Keratinocyte (primary cell): Measurements from ENCODE around the gene KMT5B. TPM values are rescaled to one million over a fixed set of nuclear protein-coding genes. Genes with fewer than 3 reads are reported as not detected.

Experiments
- DNase-seq: peaks from one replicate; pipeline ENCODE4 v3.0.0-alpha.2; 2011; ENCODE audit warnings: low read depth, missing footprints, low spot score
- FAIRE-seq: peaks from 2 replicates; lab custom pipeline; 2011; peaks lifted over from hg19 to GRCh38; lab: Jason Lieb, UNC
- H2AFZ ChIP-seq: 2 replicates; pipeline ENCODE4 v1.6.0; 2012; ENCODE audit warnings: low read length, control low read depth, inconsistent platforms; ENCODE audit not compliant: control insufficient read depth
- H3K27ac ChIP-seq: 2 replicates; pipeline ENCODE4 v1.5.1; 2011; ENCODE audit warnings: low read length; ENCODE audit not compliant: control insufficient read depth, insufficient read depth
- H3K27me3 ChIP-seq: 3 replicates; pipeline ENCODE4 v1.6.0; 2011; ENCODE audit warnings: low read length; ENCODE audit not compliant: control insufficient read depth, insufficient read depth; ENCODE audit errors: extremely low read depth
- H3K36me3 ChIP-seq, 2 experiments: 2 replicates in 1 of 2; 3 replicates in 1 of 2; pipeline ENCODE4 v1.5.1; 2011; ENCODE audit warnings: low read length in 2 of 2, mild to moderate bottlenecking in 1 of 2; ENCODE audit not compliant: control insufficient read depth in 2 of 2, insufficient read depth in 2 of 2; ENCODE audit errors: extremely low read depth in 1 of 2
- H3K4me1 ChIP-seq: 3 replicates; pipeline ENCODE4 v1.5.1; 2011; ENCODE audit warnings: low read length; ENCODE audit not compliant: control insufficient read depth, insufficient read depth; ENCODE audit errors: extremely low read depth
- H3K4me2 ChIP-seq: 3 replicates; pipeline ENCODE4 v1.6.0; 2011; ENCODE audit warnings: low read depth, low read length; ENCODE audit not compliant: control insufficient read depth, insufficient read depth; ENCODE audit errors: extremely low read depth
- H3K4me3 ChIP-seq, 3 experiments: fragments of 200-600 bp in 1 of 3; sonication (generic) in 1 of 3; 2 replicates in 2 of 3; 3 replicates in 1 of 3; pipeline ENCODE4 v1.5.1; 2011 to 2016; ENCODE audit warnings: low read length in 3 of 3, mild to moderate bottlenecking in 3 of 3, control low read depth in 2 of 3, inconsistent platforms in 1 of 3, low read depth in 1 of 3, mixed read lengths in 1 of 3, mixed run types in 1 of 3, moderate library complexity in 1 of 3; ENCODE audit not compliant: control insufficient read depth in 2 of 3, insufficient read depth in 2 of 3; ENCODE audit errors: extremely low read depth in 1 of 3
- H3K79me2 ChIP-seq: 2 replicates; pipeline ENCODE4 v1.6.0; 2012; ENCODE audit warnings: low read length; ENCODE audit not compliant: control insufficient read depth, insufficient read depth
- H3K9ac ChIP-seq: 3 replicates; pipeline ENCODE4 v1.6.0; 2011; ENCODE audit warnings: low read length; ENCODE audit not compliant: control insufficient read depth, insufficient read depth; ENCODE audit errors: extremely low read depth
- H3K9me1 ChIP-seq: 3 replicates; pipeline ENCODE4 v1.6.0; 2011; ENCODE audit warnings: low read length; ENCODE audit not compliant: control insufficient read depth, insufficient read depth; ENCODE audit errors: extremely low read depth
- H3K9me3 ChIP-seq: 2 replicates; pipeline ENCODE4 v1.5.1; 2012; ENCODE audit warnings: low read depth, low read length; ENCODE audit not compliant: control insufficient read depth
- H4K20me1 ChIP-seq: 3 replicates; pipeline ENCODE4 v1.6.0; 2011; ENCODE audit warnings: low read length; ENCODE audit not compliant: control insufficient read depth, insufficient read depth; ENCODE audit errors: extremely low read depth
- CTCF ChIP-seq, 3 experiments: IDR thresholded peaks in 1 of 3; conservative IDR thresholded peaks in 1 of 3; optimal IDR thresholded peaks in 1 of 3; 2 replicates in 2 of 3; 3 replicates in 1 of 3; pipeline versions ENCODE3 to v1.5.1; 2011; ENCODE audit warnings: low read length in 3 of 3, mild to moderate bottlenecking in 3 of 3, moderate library complexity in 2 of 3, control low read depth in 1 of 3, inconsistent platforms in 1 of 3; ENCODE audit not compliant: insufficient read depth in 2 of 3; ENCODE audit errors: extremely low read depth in 1 of 3
- EZH2 ChIP-seq: IDR thresholded peaks from one replicate; pipeline ENCODE4 v1.6.1; 2012; ENCODE audit warnings: inconsistent platforms, mild to moderate bottlenecking, low read length, moderate library complexity
- dilution Hi-C: fragments of 300-500 bp; cut with MboI; formaldehyde crosslinking; loops from one replicate; pipeline ENCODE4 v1.7.0; 2020; ENCODE audit warnings: low sequenced_read_pairs; ENCODE audit not compliant: extremely low pct_ligation_motif_present
- polyA plus RNA-seq, 5 experiments: library from polyadenylated mRNA; depleted of rRNA in 3 of 5; stranded (reverse) in 3 of 5; stranded (forward) in 1 of 5; unstranded in 1 of 5; fragments of >200 nt; gene quantifications; 1 replicate in 1 of 5; 2 replicates in 3 of 5; 3 replicates in 1 of 5; pipeline versions ENCODE4 v1.2.1 to v1.2.3, GENCODE V29; 2011 to 2012; ENCODE audit warnings: missing spikeins in 2 of 5, low read depth in 1 of 5, low replicate concordance in 1 of 5

The KMT5B gene
- polyA plus RNA-seq, 1 donor (not counting 4 experiments of a cell fraction or from before 2014, with no cell fraction given), result 17.2 TPM

DNA sequence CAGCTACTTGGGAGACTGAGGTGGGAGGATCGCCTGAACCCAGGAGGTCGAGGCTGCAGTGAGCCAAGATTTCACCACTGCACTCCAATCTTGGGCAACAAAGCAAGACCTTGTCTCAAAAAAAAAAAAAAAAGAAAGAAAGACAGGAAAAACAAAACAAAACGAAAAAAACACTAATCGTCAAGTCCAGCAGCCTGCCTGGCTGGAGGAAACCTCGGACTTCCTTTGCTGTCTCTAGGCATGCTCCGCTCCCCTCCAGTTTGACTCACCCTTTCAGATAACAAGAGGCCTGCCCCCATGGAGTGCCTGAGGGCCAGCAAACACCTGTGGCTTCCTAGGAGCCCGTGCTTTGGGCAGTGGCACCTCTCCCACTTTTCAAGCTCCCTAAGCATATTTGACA lies 63.1 kb downstream of the KMT5B start:
- H3K9me3 ChIP-seq, result no peaks in the 10 kb centered on the region
- no peaks in the 10 kb centered on the region for H3K27me3 ChIP-seq
- no peaks in the 10 kb centered on the region for H3K79me2 ChIP-seq
- dilution Hi-C loops, result no loop called here
- H3K9me1 ChIP-seq, result no peaks in the 10 kb centered on the region
- H3K36me3 ChIP-seq, result no peaks in the 10 kb centered on the region
- no peak for FAIRE-seq
- peaks cover 3% of the 10 kb centered on the region for H3K4me1 ChIP-seq
- H4K20me1 ChIP-seq, result no peaks in the 10 kb centered on the region
- no peak overlapping the region for H3K4me2 ChIP-seq
- H2AFZ ChIP-seq, result no peak overlapping the region
- no peak overlapping the region for H3K9ac ChIP-seq
- no peak overlapping the region for H3K4me3 ChIP-seq
- no peak overlapping the region for H3K27ac ChIP-seq
- peak; percentile 7 for DNase-seq
- TF ChIP-seq CTCF (optimal IDR thresholded peaks at IDR 0.05 in 1 of 3, IDR thresholded peaks at IDR 0.05 in 1 of 3, conservative IDR thresholded peaks at IDR 0.05 in 1 of 3; ENCODE audit: extremely low read depth in 1 of 3, insufficient read depth in 2 of 3, low read length in 3 of 3) (no peak), EZH2 (no peak)

GRCh38 chr11:68149417-68149816 lies 63.7 kb downstream of the KMT5B start:
- H3K4me3 ChIP-seq, result no peak overlapping the region
- no peaks in the 10 kb centered on the region for H3K79me2 ChIP-seq
- H3K27ac ChIP-seq, result no peak overlapping the region
- no peak overlapping the region for H2AFZ ChIP-seq
- no peaks in the 10 kb centered on the region for H3K27me3 ChIP-seq
- no peaks in the 10 kb centered on the region for H3K9me1 ChIP-seq
- dilution Hi-C loops, result no loop called here
- FAIRE-seq (no peak), DNase-seq (no peak)
- TF ChIP-seq EZH2 (no peak), CTCF (optimal IDR thresholded peaks at IDR 0.05 in 1 of 3, IDR thresholded peaks at IDR 0.05 in 1 of 3, conservative IDR thresholded peaks at IDR 0.05 in 1 of 3; ENCODE audit: extremely low read depth in 1 of 3, insufficient read depth in 2 of 3, low read length in 3 of 3) (no peak)
- no peak overlapping the region for H3K9ac ChIP-seq
- H3K9me3 ChIP-seq, result no peaks in the 10 kb centered on the region
- H3K4me2 ChIP-seq, result no peak overlapping the region
- H3K36me3 ChIP-seq, result no peaks in the 10 kb centered on the region
- peaks cover 3% of the 10 kb centered on the region for H3K4me1 ChIP-seq
- H4K20me1 ChIP-seq, result no peaks in the 10 kb centered on the region
